HepG2 (cell line): Measurements from ENCODE around the gene ANKRD35. TPM values are rescaled to one million over a fixed set of nuclear protein-coding genes. Genes with fewer than 3 reads are reported as not detected.
A peak's percentile ranks its signal among the peaks of the same experiment; 100 is the strongest.

ENCODE experiments used
- ARNT ChIP-seq: fragments of 450-650 bp; IDR thresholded peaks from 2 replicates; pipeline ENCODE4 v1.6.1; 2017
- FOXK2 ChIP-seq: fragments of 450-650 bp; IDR thresholded peaks from 2 replicates; pipeline ENCODE4 v1.6.1; 2016
- HMG20A ChIP-seq: IDR thresholded peaks from 2 replicates; pipeline ENCODE4 v1.6.1; 2016; ENCODE audit warnings: borderline replicate concordance
- JUNB ChIP-seq: sonication (generic); formaldehyde crosslinking; IDR thresholded peaks from 2 replicates; pipeline ENCODE4 v1.8.0; 2022; ENCODE audit warnings: missing genetic modification reagents, mild to moderate bottlenecking, borderline replicate concordance
- KLF15 ChIP-seq: sonication (generic); formaldehyde crosslinking; IDR thresholded peaks from 2 replicates; pipeline ENCODE4 v1.8.1; 2023; ENCODE audit warnings: borderline replicate concordance, mild to moderate bottlenecking, inconsistent platforms, missing genetic modification reagents, mixed read lengths
- KMT2A ChIP-seq: sonication (generic); formaldehyde crosslinking; IDR thresholded peaks from 2 replicates; pipeline ENCODE4 v1.4.0; 2020; ENCODE audit warnings: missing genetic modification reagents
- NCOA1 ChIP-seq: sonication (generic); formaldehyde crosslinking; IDR thresholded peaks from 2 replicates; pipeline ENCODE4 v1.9.0; 2021; ENCODE audit warnings: missing genetic modification reagents
- PHF5A ChIP-seq: IDR thresholded peaks from one replicate; pipeline ENCODE4 v1.6.1; 2018; ENCODE audit warnings: low read depth, missing genetic modification reagents; ENCODE audit not compliant: unreplicated experiment
- TEAD2 ChIP-seq: sonication (generic); formaldehyde crosslinking; IDR thresholded peaks from 2 replicates; pipeline ENCODE4 v1.9.0; 2021; ENCODE audit warnings: missing genetic modification reagents
- TOPORS ChIP-seq: sonication (generic); formaldehyde crosslinking; IDR thresholded peaks from 2 replicates; pipeline ENCODE4 v1.8.0; 2023; ENCODE audit warnings: mild to moderate bottlenecking, missing genetic modification reagents
- ZNF143 ChIP-seq: sonication (generic); formaldehyde crosslinking; IDR thresholded peaks from 2 replicates; pipeline ENCODE4 v1.4.0; 2020; ENCODE audit warnings: missing genetic modification reagents
- ZNF235 ChIP-seq: sonication (generic); formaldehyde crosslinking; IDR thresholded peaks from 2 replicates; pipeline ENCODE4 v1.8.1; 2023; ENCODE audit warnings: mild to moderate bottlenecking, missing genetic modification reagents, borderline replicate concordance
- ZNF337 ChIP-seq: sonication (generic); formaldehyde crosslinking; IDR thresholded peaks from 2 replicates; pipeline ENCODE4 v1.5.1; 2020; ENCODE audit warnings: missing genetic modification reagents, low read depth, mild to moderate bottlenecking, borderline replicate concordance
- ZNF362 ChIP-seq: sonication (generic); formaldehyde crosslinking; IDR thresholded peaks from 2 replicates; pipeline ENCODE4 v1.4.0; 2020; ENCODE audit warnings: missing genetic modification reagents, mild to moderate bottlenecking, borderline replicate concordance
- ZSCAN21 ChIP-seq: sonication (generic); formaldehyde crosslinking; IDR thresholded peaks from 2 replicates; pipeline ENCODE4 v1.8.0; 2022; ENCODE audit warnings: mild to moderate bottlenecking, missing genetic modification reagents, moderate library complexity, borderline replicate concordance
- polyA plus RNA-seq, 8 experiments: library from polyadenylated mRNA; depleted of rRNA in 3 of 8; stranded (reverse) in 7 of 8; unstranded in 1 of 8; fragments of >200 nt; fragmentation: Illumina TruSeq in 4 of 8; extraction: Trizol in 4 of 8; gene quantifications; 2 replicates each; pipeline versions ENCODE4 v1.2.1 to v1.2.3, GENCODE V29; 2011 to 2016; ENCODE audit warnings: low read depth in 4 of 8, missing spikeins in 1 of 8, mixed read lengths in 1 of 8; ENCODE audit not compliant: insufficient read depth in 1 of 8
- total RNA-seq, 5 experiments: library from RNA; depleted of rRNA; stranded (reverse); fragments of >200 nt; fragmentation: Illumina TruSeq; extraction: Trizol; gene quantifications; 2 replicates each; pipeline ENCODE4 v1.2.3, GENCODE V29; 2016; ENCODE audit warnings: low read depth in 1 of 5
- TF ChIP-seq, protein P1 (sequence below): sonication (generic); formaldehyde crosslinking; IDR thresholded peaks from 2 replicates; pipeline ENCODE4 v1.9.0; 2021; ENCODE audit warnings: missing genetic modification reagents, borderline replicate concordance
- TF ChIP-seq, protein P2 (sequence below): fragments of 450-650 bp; IDR thresholded peaks from 2 replicates; pipeline ENCODE4 v1.6.1; 2017; ENCODE audit warnings: mild to moderate bottlenecking
- TF ChIP-seq, protein P3 (sequence below): sonication (generic); formaldehyde crosslinking; conservative IDR thresholded peaks from 2 replicates; pipeline ENCODE4 v1.4.0; 2020; ENCODE audit warnings: mild to moderate bottlenecking, missing genetic modification reagents, moderate library complexity

ANKRD35 gene
- total and polyA plus RNA-seq, 2 of the 13 experiments (the other 11 are each of a cell fraction or from before 2014, with no cell fraction given): 0.02 TPM; not detected in 1

DNA sequence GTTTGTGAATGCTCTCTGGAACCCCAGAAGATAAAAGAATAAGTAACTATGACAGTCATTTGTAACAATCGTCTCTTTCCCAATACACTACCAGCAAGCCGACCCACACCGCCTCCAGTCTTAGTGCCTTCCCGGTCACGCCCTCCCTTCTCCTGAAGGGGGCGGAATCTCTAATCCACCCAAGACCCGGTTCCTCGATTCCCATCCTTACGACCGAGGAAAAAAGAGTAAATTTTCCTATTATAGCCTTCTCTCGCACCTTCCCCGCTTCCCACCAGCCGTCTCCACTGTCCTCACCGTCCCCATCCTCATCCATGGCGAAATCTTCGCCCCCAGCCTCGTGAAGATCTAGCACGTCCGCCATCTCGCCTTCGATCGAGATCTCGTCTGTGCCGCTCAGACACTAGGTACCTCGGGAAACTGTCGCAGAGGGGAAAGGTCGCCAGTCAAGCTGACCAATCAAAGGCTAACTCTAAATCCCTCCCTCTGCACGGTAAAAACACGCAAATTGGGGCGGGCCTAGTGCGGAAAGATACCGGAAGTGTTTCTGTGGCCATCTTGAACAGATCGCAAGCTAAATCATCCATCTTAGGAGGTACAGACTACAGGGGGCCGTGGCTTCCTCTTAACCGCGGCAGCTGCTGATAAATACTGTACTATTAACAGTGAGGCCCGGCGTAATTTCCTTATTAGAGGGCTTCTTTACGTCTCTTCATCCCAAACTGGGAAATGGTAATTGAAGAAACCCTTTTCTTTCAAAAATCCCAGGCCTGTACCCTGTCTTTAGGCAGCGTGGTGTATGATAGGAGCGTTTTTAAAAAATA is 41.6 kb upstream of the ANKRD35 start, which contains the start of gene RBM8A (continued):
- TF ChIP-seq, protein P1, sequence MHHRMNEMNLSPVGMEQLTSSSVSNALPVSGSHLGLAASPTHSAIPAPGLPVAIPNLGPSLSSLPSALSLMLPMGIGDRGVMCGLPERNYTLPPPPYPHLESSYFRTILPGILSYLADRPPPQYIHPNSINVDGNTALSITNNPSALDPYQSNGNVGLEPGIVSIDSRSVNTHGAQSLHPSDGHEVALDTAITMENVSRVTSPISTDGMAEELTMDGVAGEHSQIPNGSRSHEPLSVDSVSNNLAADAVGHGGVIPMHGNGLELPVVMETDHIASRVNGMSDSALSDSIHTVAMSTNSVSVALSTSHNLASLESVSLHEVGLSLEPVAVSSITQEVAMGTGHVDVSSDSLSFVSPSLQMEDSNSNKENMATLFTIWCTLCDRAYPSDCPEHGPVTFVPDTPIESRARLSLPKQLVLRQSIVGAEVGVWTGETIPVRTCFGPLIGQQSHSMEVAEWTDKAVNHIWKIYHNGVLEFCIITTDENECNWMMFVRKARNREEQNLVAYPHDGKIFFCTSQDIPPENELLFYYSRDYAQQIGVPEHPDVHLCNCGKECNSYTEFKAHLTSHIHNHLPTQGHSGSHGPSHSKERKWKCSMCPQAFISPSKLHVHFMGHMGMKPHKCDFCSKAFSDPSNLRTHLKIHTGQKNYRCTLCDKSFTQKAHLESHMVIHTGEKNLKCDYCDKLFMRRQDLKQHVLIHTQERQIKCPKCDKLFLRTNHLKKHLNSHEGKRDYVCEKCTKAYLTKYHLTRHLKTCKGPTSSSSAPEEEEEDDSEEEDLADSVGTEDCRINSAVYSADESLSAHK (CRISPR knock-in tag): peak; percentile 64; the same call in 1 of the 2 replicates
- TF ChIP-seq PHF5A (CRISPR knock-in tag) (peak; percentile 70), TEAD2 (no peak), KMT2A (CRISPR knock-in tag) (peak; percentile 78; the same call in 1 of the 2 replicates), KLF15 (CRISPR knock-in tag) (no peak), FOXK2 (no peak; the same call in none of the 2 replicates), ZNF235 (0 out of 2 replicates have a peak, but pooled peaks have one; percentile 58), ZNF362 (CRISPR knock-in tag) (no peak), ZNF143 (CRISPR knock-in tag) (peak; percentile 86), JUNB (CRISPR knock-in tag) (no peak), HMG20A (CRISPR knock-in tag) (no peak), ZSCAN21 (CRISPR knock-in tag) (peak; percentile 65; the same call in 1 of the 2 replicates), ARNT (no peak), TOPORS (peak; percentile 46; the same call in 1 of the 2 replicates), NCOA1 (CRISPR knock-in tag) (no peak), ZNF337 (no peak)
- TF ChIP-seq, protein P2, sequence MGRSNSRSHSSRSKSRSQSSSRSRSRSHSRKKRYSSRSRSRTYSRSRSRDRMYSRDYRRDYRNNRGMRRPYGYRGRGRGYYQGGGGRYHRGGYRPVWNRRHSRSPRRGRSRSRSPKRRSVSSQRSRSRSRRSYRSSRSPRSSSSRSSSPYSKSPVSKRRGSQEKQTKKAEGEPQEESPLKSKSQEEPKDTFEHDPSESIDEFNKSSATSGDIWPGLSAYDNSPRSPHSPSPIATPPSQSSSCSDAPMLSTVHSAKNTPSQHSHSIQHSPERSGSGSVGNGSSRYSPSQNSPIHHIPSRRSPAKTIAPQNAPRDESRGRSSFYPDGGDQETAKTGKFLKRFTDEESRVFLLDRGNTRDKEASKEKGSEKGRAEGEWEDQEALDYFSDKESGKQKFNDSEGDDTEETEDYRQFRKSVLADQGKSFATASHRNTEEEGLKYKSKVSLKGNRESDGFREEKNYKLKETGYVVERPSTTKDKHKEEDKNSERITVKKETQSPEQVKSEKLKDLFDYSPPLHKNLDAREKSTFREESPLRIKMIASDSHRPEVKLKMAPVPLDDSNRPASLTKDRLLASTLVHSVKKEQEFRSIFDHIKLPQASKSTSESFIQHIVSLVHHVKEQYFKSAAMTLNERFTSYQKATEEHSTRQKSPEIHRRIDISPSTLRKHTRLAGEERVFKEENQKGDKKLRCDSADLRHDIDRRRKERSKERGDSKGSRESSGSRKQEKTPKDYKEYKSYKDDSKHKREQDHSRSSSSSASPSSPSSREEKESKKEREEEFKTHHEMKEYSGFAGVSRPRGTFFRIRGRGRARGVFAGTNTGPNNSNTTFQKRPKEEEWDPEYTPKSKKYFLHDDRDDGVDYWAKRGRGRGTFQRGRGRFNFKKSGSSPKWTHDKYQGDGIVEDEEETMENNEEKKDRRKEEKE: no peak
- TF ChIP-seq, protein P3, sequence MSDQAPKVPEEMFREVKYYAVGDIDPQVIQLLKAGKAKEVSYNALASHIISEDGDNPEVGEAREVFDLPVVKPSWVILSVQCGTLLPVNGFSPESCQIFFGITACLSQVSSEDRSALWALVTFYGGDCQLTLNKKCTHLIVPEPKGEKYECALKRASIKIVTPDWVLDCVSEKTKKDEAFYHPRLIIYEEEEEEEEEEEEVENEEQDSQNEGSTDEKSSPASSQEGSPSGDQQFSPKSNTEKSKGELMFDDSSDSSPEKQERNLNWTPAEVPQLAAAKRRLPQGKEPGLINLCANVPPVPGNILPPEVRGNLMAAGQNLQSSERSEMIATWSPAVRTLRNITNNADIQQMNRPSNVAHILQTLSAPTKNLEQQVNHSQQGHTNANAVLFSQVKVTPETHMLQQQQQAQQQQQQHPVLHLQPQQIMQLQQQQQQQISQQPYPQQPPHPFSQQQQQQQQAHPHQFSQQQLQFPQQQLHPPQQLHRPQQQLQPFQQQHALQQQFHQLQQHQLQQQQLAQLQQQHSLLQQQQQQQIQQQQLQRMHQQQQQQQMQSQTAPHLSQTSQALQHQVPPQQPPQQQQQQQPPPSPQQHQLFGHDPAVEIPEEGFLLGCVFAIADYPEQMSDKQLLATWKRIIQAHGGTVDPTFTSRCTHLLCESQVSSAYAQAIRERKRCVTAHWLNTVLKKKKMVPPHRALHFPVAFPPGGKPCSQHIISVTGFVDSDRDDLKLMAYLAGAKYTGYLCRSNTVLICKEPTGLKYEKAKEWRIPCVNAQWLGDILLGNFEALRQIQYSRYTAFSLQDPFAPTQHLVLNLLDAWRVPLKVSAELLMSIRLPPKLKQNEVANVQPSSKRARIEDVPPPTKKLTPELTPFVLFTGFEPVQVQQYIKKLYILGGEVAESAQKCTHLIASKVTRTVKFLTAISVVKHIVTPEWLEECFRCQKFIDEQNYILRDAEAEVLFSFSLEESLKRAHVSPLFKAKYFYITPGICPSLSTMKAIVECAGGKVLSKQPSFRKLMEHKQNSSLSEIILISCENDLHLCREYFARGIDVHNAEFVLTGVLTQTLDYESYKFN (CRISPR knock-in tag): peak; percentile 63
